ENCODE data around the gene LHX5.

The LHX5 gene

GRCh38 chr12:113473942-113474341 lies 2.3 kb upstream of the LHX5 start:
- DNase-seq (ENCODE audit: low read depth) = no peak
- TF ChIP-seq, protein P1, sequence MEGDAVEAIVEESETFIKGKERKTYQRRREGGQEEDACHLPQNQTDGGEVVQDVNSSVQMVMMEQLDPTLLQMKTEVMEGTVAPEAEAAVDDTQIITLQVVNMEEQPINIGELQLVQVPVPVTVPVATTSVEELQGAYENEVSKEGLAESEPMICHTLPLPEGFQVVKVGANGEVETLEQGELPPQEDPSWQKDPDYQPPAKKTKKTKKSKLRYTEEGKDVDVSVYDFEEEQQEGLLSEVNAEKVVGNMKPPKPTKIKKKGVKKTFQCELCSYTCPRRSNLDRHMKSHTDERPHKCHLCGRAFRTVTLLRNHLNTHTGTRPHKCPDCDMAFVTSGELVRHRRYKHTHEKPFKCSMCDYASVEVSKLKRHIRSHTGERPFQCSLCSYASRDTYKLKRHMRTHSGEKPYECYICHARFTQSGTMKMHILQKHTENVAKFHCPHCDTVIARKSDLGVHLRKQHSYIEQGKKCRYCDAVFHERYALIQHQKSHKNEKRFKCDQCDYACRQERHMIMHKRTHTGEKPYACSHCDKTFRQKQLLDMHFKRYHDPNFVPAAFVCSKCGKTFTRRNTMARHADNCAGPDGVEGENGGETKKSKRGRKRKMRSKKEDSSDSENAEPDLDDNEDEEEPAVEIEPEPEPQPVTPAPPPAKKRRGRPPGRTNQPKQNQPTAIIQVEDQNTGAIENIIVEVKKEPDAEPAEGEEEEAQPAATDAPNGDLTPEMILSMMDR (IDR thresholded peaks at IDR 0.05; ENCODE audit: insufficient read depth, low read depth, low read length, missing control alignments) = no peak

GRCh38 chr12:113473400-113473799 lies 1.7 kb upstream of the LHX5 start:
- TF ChIP-seq, protein P1 (IDR thresholded peaks at IDR 0.05; ENCODE audit: insufficient read depth, low read depth, low read length, missing control alignments) = no peak
- H3K4me3 ChIP-seq (ENCODE audit: low read length) = no peak overlapping the region
- DNase-seq (ENCODE audit: low read depth) = no peak

More at GRCh38 chr12:113473942-113474341, 2.3 kb upstream of the LHX5 start:
- no peak overlapping the region for H3K4me3 ChIP-seq (ENCODE audit: low read length)

DNA sequence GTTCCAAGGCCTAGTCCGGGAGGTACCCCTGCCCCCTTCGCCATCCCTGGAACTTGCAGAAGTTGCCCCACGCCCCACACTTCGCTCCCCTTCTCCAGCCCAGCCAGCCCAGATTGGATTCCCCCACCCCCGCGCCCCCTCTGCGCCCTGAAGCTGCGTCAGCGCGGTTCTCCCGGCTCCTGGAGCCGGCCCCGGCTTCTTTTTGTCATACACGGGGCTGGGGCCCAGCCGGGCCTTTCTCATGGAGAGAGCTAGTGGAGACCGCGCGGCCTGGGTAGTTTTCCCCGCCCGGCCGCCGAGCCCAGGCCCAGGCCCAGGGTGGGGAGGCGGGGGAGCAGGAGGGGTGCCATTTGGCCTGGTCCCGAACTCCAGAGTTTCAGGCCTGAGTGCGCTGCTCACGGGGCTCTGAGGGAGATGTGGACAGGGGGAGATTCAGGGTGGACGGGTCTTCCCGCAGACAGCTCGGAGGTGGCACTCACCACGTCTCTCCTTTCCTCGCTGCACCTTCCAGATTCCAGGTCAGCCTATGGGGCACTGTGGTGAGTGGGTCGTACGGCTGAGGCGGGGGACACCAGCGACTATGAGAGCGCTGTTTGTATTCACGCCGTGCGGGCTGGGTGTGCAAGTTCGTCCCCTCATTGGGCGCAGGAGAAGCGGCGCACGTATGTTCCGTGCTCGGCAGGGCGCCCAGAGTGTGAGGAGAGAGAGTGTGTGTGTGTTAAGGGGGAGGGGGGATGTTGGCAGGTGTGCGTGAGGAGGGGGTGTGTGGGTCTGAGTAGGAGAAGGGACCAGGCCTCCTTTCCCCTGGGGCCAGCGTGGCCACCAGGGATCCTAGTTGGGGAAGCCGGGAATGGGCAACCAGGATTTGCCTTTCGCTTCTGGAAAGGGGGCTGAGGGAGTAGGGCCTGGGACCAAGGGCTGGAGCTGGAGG lies 785 bp upstream of the LHX5 start:
- H3K4me3 ChIP-seq (ENCODE audit: low read length) = no peak overlapping the region
- DNase-seq (ENCODE audit: low read depth) = no peak
- TF ChIP-seq, protein P1 (IDR thresholded peaks at IDR 0.05; ENCODE audit: insufficient read depth, low read depth, low read length, missing control alignments) = no peak

DNA sequence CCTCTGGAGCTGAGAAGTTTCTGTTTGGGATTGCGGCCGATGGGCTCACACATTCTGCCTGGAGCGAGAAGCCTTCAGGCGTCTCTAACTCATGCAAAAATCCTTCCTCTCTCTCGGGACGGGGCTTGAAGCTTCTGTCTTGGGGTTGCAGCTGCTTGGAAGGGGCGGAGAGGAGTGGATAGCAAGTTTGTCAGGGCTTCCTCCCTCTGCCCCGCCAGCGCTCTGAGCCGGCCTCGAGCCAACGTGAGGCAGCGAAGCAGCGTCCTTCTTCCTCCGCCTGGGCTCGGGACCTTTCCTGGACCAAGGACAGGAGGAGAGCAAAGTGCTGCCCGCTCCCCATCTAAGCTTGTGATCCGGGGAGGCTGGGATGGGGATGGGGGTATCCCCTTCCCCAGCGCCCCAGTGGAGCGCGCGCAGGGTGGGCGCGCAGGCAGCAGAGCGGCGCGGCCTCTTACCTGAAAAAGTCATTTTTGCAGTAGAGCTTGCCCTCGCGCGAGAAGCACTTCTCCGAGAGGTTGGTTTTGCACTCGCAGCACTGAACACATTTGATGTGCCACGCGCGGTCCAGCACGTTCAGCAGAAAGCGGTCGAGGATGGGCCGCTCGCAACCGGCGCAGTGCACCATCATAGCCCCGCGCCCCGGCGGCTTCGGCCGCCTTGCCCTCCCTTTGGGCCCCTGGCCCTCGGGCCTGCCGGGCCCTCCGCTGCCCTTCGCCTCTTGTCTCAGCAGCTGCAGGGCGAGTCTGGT lies 626 bp downstream of the LHX5 start:
- DNase-seq (ENCODE audit: low read depth) = no peak
- H3K4me3 ChIP-seq (ENCODE audit: low read length) = no peak overlapping the region
- TF ChIP-seq, protein P1 (IDR thresholded peaks at IDR 0.05; ENCODE audit: insufficient read depth, low read depth, low read length, missing control alignments) = no peak

- TF ChIP-seq, protein P1 (IDR thresholded peaks at IDR 0.05; ENCODE audit: insufficient read depth, low read depth, low read length, missing control alignments) = no peak
- DNase-seq (ENCODE audit: low read depth) = no peak
- H3K4me3 ChIP-seq (ENCODE audit: low read length) = no peak overlapping the region
Observed at GRCh38 chr12:113469949-113470743, 1.5 kb downstream of the LHX5 start.

DNA sequence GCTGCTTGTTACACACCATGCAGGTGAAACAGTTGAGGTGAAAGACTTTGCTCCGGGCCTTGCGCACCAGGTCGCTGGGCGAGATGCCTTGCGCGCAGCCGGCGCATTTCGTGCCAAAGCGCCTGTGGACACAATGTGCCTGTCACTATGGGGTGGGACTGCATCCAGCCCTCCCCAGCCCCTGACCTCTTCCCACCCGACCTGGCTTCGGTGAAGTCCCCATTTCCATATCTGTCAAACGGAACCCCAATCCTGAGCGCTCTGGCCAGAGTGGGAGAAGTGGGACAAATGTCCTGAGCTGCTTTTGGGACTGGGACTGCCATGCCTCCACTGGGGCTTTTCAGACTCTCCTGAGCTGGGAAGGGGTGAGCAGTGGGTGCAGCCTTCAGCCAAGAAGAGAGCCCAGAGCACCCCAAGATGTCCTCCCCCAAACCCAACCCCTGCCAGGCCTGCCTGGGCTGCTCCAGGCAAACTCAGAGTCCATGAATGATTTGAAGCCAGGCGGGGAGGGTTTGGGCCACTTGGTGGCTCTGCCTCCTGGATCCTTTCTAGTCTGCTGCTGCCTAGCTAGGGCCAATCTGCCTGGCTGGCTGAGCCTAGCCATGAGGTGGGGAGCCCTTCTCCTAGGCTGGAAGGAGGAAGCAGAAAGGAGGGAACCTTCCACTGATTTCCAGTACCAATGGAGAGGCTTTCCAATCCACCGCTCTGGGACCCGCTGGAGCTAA lies 2.3 kb downstream of the LHX5 start:
- TF ChIP-seq, protein P1 (IDR thresholded peaks at IDR 0.05; ENCODE audit: insufficient read depth, low read depth, low read length, missing control alignments) = no peak
- no peak overlapping the region for H3K4me3 ChIP-seq (ENCODE audit: low read length)
- peak; percentile 34 for DNase-seq (ENCODE audit: low read depth)

Data from epithelial cell of esophagus (primary cell).